Erythroblast (primary cell): ENCODE measurements around the gene SLC4A5.

Experiments used
- GATA1 ChIP-seq: IDR thresholded peaks from 2 replicates; pipeline ENCODE4 v1.6.1; 2011; ENCODE audit warnings: low read depth, mild to moderate bottlenecking, control low read depth, low read length, moderate library complexity
- POLR2A ChIP-seq: IDR thresholded peaks from 2 replicates; pipeline ENCODE4 v1.6.1; 2011; ENCODE audit warnings: mild to moderate bottlenecking, low read length

DNA sequence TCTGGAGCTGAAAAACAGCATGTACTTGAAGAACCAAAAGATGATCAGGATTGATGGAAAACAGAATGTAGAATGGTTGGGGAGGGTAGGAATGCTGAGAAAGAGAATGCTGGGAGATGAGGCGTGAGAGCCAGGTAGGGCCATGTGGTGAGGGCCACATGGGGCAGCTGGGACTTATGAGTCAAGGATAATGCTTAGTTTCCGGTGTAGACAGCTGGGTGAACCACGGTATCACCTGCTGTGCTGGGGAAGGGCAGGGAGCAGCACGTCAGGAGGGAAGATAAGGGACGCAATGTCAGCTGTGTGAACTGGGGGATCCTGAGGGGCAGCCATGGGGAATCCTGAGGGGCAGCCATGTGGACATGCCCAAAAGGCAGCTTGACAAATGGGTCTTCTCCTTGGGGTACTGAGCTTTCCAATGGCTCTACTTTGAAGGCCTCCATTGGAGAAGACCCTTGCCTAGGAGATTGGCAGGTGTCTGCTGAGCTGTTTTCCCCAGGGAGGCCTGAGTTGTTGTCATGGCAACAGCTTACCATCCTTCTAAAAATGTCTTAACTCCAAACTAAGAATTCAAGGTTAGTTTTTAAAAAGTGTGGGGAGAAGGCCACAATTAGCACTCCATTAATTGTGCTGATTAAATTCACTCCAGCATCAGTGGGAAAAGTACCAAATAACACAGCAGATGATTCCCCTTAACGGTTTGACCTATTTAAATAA is 93.7 kb downstream of the SLC4A5 start:
- TF ChIP-seq POLR2A (no peak), GATA1 (no peak)
